HG03066 (cell line): ENCODE measurements around the gene GALNTL6.

Experiments used
- ATAC-seq: cut with Tn5 transposase; IDR thresholded peaks from one replicate; pipeline ENCODE4 v1.9.1; 2021; ENCODE audit warnings: low read depth; ENCODE audit not compliant: unreplicated experiment

The GALNTL6 gene

DNA sequence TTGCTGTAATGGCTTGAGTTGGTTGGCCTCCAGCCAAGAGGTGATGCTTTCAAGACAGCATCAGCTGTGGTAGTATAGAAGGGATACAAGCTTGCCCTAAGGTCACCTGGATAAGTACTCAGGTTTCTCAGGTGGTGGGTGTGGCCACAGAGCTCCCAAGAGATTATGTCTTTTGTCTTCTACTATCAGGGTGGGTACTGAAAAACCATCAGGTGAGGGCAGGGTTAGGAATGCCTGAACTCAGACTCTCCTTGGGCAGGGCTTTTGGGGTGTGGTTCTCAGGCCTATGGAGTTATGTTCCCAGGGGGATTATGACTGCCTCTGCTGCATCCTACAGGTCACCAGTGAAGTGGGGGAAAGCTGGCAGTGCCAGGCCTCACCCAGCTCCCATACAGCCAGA lies 700.8 kb downstream of the GALNTL6 start:
- no peak for ATAC-seq

DNA sequence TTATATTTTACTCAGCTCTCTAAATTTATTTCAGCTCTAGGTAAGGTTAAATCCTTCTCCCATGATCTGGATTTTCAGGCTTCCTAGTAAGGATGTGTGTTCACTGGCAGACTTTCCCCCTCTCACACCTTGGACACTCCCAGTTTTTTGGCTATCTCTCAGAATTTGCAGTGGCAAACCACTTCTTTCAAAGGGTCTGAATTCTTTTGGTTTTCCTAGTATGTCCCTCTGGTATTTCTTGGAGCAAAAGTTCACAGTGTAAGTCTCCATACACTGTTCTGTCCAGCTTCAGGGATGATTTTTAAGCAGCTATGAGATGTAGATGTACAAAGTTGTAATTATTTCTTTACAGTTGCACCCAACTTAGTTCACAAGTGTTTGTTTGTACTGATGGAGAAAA lies 701.6 kb downstream of the GALNTL6 start:
- ATAC-seq, result no peak

DNA sequence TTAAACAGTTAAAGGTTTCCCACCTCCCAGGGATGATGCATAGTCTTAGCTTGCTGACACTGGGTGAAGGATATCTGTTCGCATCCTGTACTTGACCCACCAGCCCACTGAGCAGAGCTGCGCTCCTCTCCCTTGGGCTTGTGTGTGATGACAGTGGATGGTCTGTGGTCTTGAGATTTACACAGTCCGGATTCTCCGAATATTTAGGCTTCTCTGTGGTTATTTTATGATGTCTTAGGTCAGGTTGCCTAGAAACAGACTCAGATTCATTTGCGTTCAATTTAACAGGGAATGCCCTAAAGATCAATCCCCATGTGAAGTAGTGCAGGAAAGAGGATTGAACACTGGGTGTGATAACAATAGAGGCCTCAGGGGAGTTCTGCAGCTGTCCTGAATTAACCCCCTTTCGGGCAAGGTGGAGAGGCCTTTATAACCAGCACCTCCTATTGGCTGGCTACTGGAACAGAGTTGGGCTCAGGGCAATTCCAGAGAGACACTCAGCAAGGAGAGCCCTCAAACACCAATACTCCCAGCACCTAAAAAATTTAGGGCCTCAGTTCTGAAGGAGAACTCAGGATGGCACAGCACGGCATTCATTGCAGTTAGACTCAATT lies 702.2 kb downstream of the GALNTL6 start:
- ATAC-seq, result no peak

DNA sequence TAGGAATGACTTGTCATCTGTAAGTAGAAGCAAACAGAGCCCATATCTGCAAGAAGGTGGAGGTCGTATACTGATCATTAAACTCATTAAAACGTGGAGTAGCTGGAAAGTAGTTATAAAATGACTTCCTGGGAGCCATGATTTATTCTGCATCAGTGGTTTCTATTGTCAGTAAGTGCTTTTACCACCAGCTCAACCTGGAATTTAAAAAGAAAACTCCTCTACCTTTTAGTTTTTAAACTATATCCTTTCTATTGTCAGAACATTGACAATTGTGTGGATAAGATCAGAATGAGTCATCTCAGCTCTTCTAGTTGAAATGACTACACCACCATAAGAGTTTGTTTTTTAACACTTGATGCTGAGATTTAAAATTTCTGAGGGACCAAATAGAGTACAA lies 704.2 kb downstream of the GALNTL6 start:
- no peak for ATAC-seq

DNA sequence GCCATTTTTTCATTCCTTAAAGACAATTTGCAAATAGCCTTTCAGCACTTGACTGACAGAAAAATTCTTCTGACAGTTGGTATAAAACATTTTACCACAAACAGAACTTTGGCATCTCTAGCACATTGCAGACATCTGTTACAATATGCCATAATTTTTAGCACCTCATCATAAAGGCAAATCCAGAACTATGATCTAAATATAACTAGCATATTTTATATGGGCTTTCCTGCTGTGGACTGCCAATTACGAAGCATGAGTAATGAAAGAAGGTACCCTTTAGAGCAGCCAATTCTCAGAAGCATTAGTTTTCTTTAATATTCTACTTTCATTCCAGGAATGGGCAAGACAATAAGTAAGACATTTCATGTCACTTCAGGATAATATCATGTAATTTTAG lies 708.0 kb downstream of the GALNTL6 start:
- ATAC-seq, result no peak

DNA sequence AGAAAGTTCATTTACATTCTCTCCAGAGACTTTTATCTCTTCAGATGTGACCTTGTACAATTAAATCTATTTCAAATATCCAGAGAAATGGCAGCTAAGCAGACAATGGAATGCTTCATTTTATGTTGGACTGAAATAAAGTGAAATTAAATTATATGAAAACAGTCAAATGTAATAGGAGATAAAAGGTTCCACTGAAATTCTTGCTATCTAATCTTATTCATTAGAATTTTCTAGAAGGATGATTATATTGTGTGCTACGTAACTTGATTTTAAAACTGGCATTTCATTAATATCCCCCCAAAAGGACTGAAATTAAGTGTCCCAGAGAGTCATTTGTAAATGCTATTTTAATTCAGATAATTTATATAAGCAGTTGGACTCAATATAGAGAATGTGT lies 708.5 kb downstream of the GALNTL6 start:
- no peak for ATAC-seq

DNA sequence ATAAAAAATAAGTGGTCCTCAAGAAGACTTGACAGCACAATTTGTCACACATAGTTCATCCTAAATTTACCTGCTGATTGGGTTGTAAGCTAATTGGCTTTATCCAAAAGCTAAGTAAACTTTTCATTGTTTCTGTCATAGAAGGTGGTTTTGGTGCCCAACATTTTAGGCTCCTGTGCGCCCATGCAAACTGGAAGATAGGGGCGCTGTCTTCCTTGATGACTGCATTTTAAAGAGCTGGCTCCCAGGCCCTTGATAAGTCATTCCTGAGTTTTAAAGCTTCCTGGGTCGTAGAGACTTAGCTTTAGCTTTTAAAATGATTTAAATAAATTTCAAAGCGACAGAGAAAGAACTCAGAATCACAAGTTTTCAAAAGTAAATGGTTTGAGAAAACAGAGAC lies 730.0 kb downstream of the GALNTL6 start:
- ATAC-seq, result no peak

DNA sequence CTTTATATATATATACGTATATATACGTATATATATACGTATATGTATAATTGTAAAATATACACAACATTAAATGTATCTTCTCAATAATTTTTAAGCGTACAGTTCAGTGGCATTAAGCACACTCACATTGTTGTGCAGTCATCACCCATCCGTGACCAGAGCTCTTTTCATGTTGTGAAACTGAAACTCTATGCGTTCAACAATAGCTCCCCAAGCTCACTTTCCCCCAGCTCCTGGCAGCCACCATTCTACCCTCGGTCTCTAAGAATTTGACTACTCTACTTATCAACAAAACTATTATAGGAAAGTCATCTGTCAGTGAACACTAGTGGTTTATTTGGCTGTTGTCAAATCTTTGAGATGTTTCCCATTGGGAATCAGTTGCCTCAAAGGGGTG lies 733.6 kb downstream of the GALNTL6 start:
- ATAC-seq, result no peak

DNA sequence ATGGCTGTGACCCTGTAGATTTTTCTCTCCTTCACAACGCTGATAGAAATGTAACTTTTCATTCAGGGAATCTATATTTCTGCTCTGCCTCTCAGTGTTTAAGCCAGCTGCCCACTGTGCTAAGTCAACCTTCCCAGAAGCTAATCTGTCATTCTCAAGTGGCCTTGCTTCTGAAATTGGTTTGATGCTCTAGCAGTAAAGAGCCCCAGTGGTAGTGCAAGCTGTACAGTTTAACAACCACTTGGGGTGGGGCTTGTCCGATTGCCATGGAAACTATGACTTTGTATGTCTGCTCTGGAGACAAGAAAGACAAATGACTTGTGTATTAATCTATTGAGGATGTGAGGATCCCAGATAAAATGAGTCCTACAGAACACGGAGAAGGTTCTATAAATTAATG lies 734.5 kb downstream of the GALNTL6 start:
- no peak for ATAC-seq

DNA sequence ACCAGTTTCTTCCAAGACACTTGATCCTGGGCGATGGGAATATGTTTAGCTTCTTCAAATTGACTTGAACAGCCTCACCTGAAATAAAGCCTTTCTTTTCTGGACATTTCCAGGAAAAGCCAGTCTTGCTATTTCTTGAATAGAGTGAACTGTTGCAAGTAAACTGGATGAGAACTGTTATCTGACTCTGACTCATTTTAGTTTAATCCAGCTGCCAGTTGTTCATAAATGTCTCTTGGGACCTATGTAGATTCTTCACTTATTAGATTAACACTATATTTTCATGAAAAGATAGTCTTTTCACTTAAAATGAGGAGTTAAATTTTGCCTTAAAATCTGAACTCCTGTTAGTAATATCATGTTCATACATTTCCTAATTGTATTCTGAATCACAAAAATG lies 740.0 kb downstream of the GALNTL6 start:
- no peak for ATAC-seq

DNA sequence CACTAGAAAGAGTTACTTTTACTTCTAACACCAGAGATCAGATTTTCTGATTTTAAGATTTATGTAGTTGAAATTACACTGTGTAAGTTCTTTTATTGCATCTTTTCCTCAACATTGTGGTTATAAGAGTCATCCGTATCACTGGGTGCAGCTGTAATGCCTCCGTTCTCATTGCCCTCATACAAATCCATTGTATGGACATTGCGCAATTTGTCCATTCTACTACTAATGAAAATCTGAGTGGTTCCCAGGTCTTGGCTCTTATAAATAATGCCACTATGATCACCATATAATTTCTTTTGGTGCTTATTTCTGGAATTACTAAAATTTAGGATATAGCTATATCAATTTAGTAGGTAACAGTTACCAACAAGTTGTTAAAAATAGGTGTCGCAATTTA lies 741.4 kb downstream of the GALNTL6 start:
- ATAC-seq, result no peak

DNA sequence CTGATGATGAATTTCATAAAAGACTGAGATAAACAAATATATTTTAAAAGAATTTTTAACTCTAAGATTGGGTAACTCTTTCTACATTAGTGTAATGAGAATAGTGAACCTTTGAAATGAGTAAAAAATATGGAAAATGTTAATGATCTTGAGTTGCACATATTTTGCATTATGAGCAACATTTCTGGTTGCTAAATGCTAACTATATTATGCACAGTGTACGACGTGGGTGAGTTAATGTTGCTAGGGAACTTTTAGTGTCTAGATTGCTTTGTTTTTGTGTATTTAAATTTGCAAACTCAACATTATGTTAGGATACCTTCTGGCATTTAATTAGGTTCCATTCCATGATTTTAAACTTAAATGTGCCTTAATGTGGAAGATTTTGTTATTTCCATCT lies 742.5 kb downstream of the GALNTL6 start:
- ATAC-seq, result no peak

DNA sequence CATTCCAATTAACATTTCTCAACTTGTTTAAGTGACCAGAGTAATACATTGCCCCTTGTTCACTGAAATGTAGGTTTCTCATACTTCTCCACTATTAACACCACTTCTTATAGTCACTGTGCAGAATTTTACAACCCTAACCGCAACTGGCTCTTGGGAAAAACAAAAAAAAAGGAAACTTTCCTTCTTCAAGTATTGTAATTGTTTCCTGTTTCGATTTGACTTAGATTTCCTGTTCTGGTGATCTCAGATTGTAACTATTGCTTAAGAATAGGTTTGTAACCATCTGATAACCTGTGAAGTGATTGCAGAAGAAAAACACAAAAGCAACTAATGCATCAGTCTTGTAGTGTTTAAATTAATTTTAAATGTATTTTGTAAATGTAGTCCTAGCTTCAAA lies 760.7 kb downstream of the GALNTL6 start:
- ATAC-seq, result no peak

DNA sequence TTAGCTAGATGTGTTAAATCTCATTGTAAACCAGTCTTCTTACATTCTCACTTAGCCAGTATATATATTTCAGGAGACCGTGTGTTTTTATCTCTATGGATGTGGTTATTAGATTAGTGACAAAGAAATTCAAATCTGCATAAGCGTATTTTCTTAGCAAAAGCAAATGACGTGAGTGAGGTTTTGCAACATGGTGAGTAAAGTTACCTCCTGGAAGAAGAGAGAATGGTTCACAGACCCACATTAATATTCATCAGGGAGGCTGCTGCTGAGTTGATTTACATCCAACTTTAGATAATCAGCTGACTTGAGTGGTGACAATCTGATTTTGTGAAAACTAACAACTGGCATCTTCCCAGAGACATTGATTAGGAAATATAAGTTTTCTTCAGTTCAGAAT lies 765.5 kb downstream of the GALNTL6 start:
- ATAC-seq, result no peak

DNA sequence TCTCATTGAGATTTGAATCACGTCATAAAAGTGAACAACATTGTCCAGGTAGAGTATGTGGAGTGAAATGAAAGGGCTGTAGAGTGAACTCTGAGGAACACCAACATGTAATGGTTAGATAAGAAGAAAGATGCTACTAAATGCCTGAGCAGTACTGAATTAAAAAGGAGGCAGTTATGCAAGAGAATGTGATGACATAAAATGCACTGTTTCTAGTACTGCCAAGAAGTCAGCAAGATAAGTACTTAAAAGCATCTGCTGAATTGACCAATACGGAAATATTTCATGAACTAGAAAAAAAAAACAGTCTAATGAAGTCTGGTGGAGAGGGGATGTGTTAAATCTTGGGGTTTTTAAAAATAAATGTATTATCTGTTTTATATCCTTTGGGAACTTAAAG lies 771.6 kb downstream of the GALNTL6 start:
- no peak for ATAC-seq

DNA sequence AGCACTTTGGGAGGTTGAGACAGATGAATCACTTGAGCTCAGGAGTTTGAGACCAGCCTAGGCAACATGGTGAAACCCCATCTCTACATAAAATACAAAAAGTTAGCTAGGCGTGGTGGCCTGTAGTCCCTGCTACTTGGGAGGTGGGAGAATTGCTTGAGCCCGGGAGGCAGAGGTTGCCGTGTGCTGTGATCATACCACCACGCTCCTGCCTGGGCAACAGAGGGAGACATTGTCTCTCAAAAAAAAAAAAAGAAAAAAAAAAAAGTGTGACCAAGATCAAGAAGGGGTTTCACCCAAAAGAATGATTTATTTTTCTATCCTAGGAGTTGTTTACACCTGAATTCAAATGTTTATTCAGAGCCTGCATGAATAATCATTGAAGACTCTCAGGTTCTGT lies 783.0 kb downstream of the GALNTL6 start:
- ATAC-seq, result no peak

DNA sequence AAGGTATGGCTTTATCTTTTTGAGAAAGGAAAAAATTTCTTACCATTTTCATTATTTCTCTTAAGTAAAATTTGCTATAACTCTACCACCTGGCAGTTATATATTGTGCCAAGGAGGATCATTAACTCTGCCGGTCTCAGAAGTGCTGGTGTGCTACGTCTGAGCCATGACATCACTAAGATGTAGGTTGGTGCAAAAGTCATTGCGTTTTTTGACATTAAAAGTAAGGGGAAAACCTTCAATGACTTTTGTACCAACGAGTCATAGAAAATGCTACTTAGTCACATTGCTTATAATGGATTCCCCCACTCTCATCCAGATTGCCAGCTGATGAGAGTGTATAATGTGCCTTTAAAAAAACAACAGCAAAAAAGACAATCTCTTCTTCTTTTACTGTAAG lies 786.4 kb downstream of the GALNTL6 start:
- ATAC-seq, result no peak

DNA sequence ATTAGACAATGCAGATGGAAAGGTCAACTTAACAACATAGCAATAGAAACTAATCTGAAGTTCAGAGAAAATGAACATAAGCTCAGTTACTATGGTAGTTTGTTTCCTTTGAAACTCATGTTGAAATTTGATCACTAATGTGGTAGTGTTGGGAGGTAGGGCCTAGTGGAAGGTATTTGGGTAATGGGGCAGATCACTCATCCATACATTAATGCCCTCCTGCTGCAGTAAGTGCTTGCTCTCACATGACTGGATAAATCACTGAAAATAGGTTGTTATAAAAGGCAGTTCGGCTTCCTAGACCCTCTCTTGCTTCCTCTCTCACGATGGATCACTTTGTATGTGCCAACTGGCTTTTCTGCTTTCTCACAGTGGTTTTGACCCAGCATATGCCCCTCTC lies 788.0 kb downstream of the GALNTL6 start:
- ATAC-seq, result no peak

DNA sequence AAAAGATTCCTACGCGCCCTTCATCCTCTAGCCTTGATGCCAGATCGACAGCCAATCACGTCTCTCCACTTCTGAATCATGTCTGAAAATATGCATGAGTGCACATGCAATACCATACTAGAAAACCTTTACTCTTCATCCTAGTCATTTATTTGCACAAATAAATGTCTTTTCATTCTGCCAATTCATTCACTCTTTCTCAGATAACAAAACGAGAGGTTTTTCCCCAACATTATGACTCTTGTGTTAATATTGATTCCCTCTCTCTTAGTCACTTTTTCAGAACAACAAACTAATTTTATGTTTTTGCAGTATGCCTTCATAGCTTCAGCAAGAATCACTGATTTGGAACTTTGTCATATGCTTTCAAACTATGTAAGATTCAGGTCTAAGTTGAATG lies 806.0 kb downstream of the GALNTL6 start:
- no peak for ATAC-seq

DNA sequence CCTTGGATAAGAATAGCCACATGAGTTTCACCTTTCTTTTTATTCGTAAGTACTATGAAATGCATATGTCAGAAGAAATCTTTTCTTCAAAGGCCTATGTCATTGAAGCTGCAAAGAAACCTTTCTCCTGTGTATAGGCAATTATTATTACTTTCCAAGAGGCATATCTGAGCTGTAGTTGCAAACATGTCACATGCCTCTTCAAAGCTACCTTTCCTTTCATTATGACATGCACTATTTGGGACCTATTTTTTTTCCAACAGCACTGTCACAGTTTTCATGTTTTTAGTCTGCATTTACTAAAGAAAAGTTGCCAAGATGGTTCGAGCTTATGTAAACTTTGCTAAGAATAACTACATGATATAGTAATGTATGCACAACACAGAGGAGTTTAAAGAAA lies 806.6 kb downstream of the GALNTL6 start:
- ATAC-seq, result no peak

DNA sequence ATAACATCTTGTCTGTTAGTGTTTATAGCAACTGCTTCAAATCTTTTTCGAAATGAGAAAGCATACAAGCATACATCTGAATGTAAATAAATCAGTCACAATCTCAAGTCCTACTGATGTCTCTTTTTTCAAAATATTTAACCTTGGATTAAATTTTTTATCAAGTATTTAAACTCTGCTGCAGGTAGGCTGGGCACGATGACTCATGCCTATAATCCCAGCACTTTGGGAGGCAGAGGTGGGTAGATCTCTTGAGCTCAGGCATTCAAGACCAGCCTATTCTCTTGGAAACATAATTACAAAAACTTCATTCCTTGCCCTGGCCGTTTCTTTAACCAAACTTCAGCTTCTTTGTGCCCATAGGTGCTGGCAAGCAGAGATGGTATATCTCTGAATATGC lies 815.1 kb downstream of the GALNTL6 start:
- ATAC-seq, result no peak

DNA sequence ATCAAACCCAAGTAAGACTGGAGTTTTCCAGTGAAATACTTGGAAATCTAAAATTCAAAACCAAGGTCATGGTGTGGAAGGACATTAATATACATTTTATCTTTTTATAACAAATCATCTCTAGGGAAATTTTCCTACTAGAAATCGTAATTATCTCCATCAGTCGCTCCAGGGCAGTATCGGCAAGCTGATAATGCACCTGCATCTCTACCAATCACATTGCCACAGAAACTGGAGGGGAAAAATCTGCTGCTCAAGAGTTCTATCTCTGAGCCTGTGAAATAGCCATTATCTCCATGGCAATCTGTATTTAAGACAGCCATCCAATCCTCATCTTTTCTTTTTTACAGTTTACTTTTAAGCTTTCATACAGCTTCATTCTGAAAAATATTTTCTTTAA lies 817.1 kb downstream of the GALNTL6 start:
- ATAC-seq, result no peak

DNA sequence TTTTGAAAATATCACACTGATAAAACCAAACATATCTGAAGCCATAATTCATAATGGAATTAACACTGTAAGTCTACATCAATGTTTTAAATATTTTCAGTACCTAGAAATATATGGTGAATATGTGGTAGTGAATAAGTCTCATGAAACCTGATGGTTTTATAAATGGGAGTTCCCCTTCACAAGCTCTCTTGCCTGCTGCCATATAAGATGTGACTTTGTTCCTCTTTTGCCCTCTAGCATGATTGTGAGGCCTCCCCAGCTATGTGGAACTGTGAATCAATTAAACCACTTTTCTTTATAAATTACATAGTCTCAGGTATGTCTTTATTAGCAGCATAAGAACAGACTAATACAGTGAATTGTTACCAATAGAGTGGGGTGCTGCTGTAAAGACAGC lies 818.6 kb downstream of the GALNTL6 start:
- ATAC-seq, result no peak
